HepG2 (cell line): ENCODE data around the gene LIF. TPM values are rescaled to one million over a fixed set of nuclear protein-coding genes. Genes with fewer than 3 reads are reported as not detected.

ENCODE experiments used
- KLF11 ChIP-seq: IDR thresholded peaks from 2 replicates; pipeline ENCODE4 v1.6.1; 2016; ENCODE audit warnings: missing compliant biosample characterization
- MBNL3 ChIP-seq: fragments of 250-450 bp; sonication (Bioruptor Pico); conservative IDR thresholded peaks from 2 replicates; pipeline ENCODE4 v1.8.0; 2022; ENCODE audit warnings: mild to moderate bottlenecking, inconsistent platforms
- NCOA5 ChIP-seq: sonication (generic); formaldehyde crosslinking; IDR thresholded peaks from 2 replicates; pipeline ENCODE4 v1.4.0; 2020; ENCODE audit warnings: missing genetic modification reagents
- NFE2 ChIP-seq: sonication (generic); formaldehyde crosslinking; IDR thresholded peaks from 2 replicates; pipeline ENCODE4 v1.4.0; 2020; ENCODE audit warnings: missing genetic modification reagents
- PHF21A ChIP-seq: sonication (generic); formaldehyde crosslinking; IDR thresholded peaks from 2 replicates; pipeline ENCODE4 v1.5.0; 2020; ENCODE audit warnings: mild to moderate bottlenecking, missing genetic modification reagents
- RNF2 ChIP-seq: fragments of 450-650 bp; conservative IDR thresholded peaks from 2 replicates; pipeline ENCODE4 v1.6.1; 2016; ENCODE audit warnings: low read depth
- SNAPC2 ChIP-seq: sonication (generic); formaldehyde crosslinking; IDR thresholded peaks from 2 replicates; pipeline ENCODE4 v1.8.1; 2022; ENCODE audit warnings: mild to moderate bottlenecking, missing genetic modification reagents
- SRY ChIP-seq: sonication (generic); formaldehyde crosslinking; IDR thresholded peaks from 2 replicates; pipeline ENCODE4 v1.8.0; 2022; ENCODE audit warnings: mild to moderate bottlenecking, missing genetic modification reagents
- XRCC5 ChIP-seq: fragments of 200-400 bp; formaldehyde crosslinking; optimal IDR thresholded peaks from 2 replicates; pipeline ENCODE3; 2017; ENCODE audit warnings: mild to moderate bottlenecking, low read length
- ZNF121 ChIP-seq: sonication (generic); formaldehyde crosslinking; IDR thresholded peaks from 2 replicates; pipeline ENCODE4 v1.5.0; 2020; ENCODE audit warnings: mild to moderate bottlenecking, missing genetic modification reagents
- ZNF138 ChIP-seq: sonication (generic); formaldehyde crosslinking; IDR thresholded peaks from 2 replicates; pipeline ENCODE4 v1.5.0; 2020; ENCODE audit warnings: mild to moderate bottlenecking, low read depth, missing genetic modification reagents
- ZNF629 ChIP-seq: sonication (generic); formaldehyde crosslinking; conservative IDR thresholded peaks from 2 replicates; pipeline ENCODE4 v1.5.0; 2020; ENCODE audit warnings: missing genetic modification reagents
- ZNF720 ChIP-seq: sonication (generic); formaldehyde crosslinking; IDR thresholded peaks from 2 replicates; pipeline ENCODE4 v1.4.0; 2020; ENCODE audit warnings: missing genetic modification reagents
- polyA plus RNA-seq, 8 experiments: library from polyadenylated mRNA; depleted of rRNA in 3 of 8; stranded (reverse) in 7 of 8; unstranded in 1 of 8; fragments of >200 nt; fragmentation: Illumina TruSeq in 4 of 8; extraction: Trizol in 4 of 8; gene quantifications; 2 replicates each; pipeline versions ENCODE4 v1.2.1 to v1.2.3, GENCODE V29; 2011 to 2016; ENCODE audit warnings: low read depth in 4 of 8, missing spikeins in 1 of 8, mixed read lengths in 1 of 8; ENCODE audit not compliant: insufficient read depth in 1 of 8
- total RNA-seq, 5 experiments: library from RNA; depleted of rRNA; stranded (reverse); fragments of >200 nt; fragmentation: Illumina TruSeq; extraction: Trizol; gene quantifications; 2 replicates each; pipeline ENCODE4 v1.2.3, GENCODE V29; 2016; ENCODE audit warnings: low read depth in 1 of 5
- TF ChIP-seq, protein P1 (sequence below): sonication (generic); formaldehyde crosslinking; conservative IDR thresholded peaks from 2 replicates; pipeline ENCODE4 v1.4.0; 2020; ENCODE audit warnings: missing genetic modification reagents
- TF ChIP-seq, protein P2 (sequence below): sonication (generic); formaldehyde crosslinking; IDR thresholded peaks from 2 replicates; pipeline ENCODE4 v1.5.0; 2020; ENCODE audit warnings: missing genetic modification reagents
- TF ChIP-seq, protein P3 (sequence below), 2 experiments: sonication (generic) in 1 of 2; formaldehyde crosslinking in 1 of 2; IDR thresholded peaks; 2 replicates each; pipeline versions ENCODE4 v1.5.1 to v1.6.1; 2011 to 2020; ENCODE audit warnings: borderline replicate concordance in 1 of 2, low read depth in 1 of 2, low read length in 1 of 2, mild to moderate bottlenecking in 1 of 2, missing genetic modification reagents in 1 of 2, moderate library complexity in 1 of 2

The LIF gene
- total and polyA plus RNA-seq, 2 of the 13 experiments (the other 11 are each of a cell fraction or from before 2014, with no cell fraction given) = 3.6 to 8.5 TPM

DNA sequence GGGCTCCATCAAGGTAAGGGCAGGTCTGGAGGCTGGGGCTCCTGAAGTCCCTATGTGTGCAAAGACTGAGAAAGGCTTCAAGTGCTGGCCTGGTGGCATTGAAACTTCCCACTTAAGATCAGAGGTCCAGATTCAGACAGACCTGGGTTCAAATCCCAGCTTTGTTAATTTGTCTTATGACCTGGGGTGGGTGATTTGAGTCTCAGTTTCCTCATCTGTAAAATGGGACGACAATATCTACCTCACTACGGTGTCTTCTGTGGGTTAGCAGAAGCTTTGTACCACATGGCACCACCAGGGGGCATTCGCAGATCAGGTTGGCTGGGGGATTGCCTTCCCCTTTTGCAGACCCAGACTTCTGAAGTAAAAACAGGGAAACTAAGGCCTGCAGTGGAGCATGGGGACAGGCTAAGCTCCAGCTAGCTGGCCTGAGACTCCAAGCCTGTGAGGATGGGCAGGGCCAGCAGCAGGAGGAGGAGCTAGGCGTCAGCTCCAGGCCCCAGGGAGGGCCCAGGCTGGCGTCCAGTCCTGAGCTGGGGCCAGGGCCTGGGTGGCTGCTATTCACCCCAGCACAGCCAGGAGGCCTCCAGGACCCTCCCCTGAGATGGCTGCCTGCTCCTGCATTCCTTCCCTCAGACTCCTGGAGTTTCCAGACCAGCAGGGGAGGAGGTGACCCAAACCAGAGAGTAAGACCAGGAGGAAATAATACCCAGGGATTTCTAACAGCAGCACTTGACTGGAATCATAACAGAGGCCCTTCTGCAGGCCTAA is 41.3 kb upstream of the LIF start (continued):
- TF ChIP-seq, protein P1, sequence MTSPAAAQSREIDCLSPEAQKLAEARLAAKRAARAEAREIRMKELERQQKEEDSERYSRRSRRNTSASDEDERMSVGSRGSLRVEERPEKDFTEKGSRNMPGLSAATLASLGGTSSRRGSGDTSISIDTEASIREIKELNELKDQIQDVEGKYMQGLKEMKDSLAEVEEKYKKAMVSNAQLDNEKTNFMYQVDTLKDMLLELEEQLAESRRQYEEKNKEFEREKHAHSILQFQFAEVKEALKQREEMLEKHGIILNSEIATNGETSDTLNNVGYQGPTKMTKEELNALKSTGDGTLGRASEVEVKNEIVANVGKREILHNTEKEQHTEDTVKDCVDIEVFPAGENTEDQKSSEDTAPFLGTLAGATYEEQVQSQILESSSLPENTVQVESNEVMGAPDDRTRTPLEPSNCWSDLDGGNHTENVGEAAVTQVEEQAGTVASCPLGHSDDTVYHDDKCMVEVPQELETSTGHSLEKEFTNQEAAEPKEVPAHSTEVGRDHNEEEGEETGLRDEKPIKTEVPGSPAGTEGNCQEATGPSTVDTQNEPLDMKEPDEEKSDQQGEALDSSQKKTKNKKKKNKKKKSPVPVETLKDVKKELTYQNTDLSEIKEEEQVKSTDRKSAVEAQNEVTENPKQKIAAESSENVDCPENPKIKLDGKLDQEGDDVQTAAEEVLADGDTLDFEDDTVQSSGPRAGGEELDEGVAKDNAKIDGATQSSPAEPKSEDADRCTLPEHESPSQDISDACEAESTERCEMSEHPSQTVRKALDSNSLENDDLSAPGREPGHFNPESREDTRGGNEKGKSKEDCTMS (CRISPR knock-in tag) = no peak
- TF ChIP-seq PHF21A (CRISPR knock-in tag) (peak; percentile 70; the same call in 1 of the 2 replicates), KLF11 (CRISPR knock-in tag) (no peak), ZNF720 (CRISPR knock-in tag) (no peak), ZNF138 (no peak), MBNL3 (CRISPR knock-in tag) (no peak), ZNF629 (CRISPR knock-in tag) (peak; percentile 99), NCOA5 (CRISPR knock-in tag) (no peak), ZNF121 (CRISPR knock-in tag) (peak; percentile 75), RNF2 (no peak), SNAPC2 (CRISPR knock-in tag) (no peak), XRCC5 (peak; percentile 65), NFE2 (CRISPR knock-in tag) (0 out of 2 replicates have a peak, but pooled peaks have one; percentile 29), SRY (CRISPR knock-in tag) (no peak)
- TF ChIP-seq, protein P2, sequence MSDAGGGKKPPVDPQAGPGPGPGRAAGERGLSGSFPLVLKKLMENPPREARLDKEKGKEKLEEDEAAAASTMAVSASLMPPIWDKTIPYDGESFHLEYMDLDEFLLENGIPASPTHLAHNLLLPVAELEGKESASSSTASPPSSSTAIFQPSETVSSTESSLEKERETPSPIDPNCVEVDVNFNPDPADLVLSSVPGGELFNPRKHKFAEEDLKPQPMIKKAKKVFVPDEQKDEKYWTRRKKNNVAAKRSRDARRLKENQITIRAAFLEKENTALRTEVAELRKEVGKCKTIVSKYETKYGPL = no peak
- TF ChIP-seq, protein P3, sequence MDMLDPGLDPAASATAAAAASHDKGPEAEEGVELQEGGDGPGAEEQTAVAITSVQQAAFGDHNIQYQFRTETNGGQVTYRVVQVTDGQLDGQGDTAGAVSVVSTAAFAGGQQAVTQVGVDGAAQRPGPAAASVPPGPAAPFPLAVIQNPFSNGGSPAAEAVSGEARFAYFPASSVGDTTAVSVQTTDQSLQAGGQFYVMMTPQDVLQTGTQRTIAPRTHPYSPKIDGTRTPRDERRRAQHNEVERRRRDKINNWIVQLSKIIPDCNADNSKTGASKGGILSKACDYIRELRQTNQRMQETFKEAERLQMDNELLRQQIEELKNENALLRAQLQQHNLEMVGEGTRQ (IDR thresholded peaks at IDR 0.05; ENCODE audit: low read depth, low read length) = no peak
- TF ChIP-seq, protein P3 (CRISPR knock-in tag; IDR thresholded peaks at IDR 0.05; ENCODE audit: borderline replicate concordance) = no peak
